Naive thymus-derived CD8-positive, alpha-beta T cell (primary cell): ENCODE measurements around the gene ZDHHC12. TPM values are rescaled to one million over a fixed set of nuclear protein-coding genes. Genes with fewer than 3 reads are reported as not detected.

Experiments
- ATAC-seq, 2 donors: fragments of 150-1000 bp; cut with Tn5 transposase in 1 of 2; sonication (Bioruptor Pico), chemical (Tn5 transposase) in 1 of 2; 1 replicate in 1 of 2; 2 replicates in 1 of 2; pipeline ENCODE4 v1.10.0; 2021; ENCODE audit warnings: mild to moderate bottlenecking in 2 of 2, moderate library complexity in 2 of 2
- POLR2A ChIA-PET: fragments of 350-600 bp; sonication (Branson Sonifier 250); formaldehyde crosslinking; loops from one replicate; lab custom pipeline; 2021; ENCODE audit warnings: antibody characterized with exemption; lab: Charles Lee
- DNase-seq, 10 donors: peaks; one replicate each; pipeline versions ENCODE4 v3.0.0 to v3.0.0-alpha.2; 2020 to 2022
- H3K27ac Mint-ChIP-seq, 10 donors: one replicate each; pipeline ENCODE4 v1.8.0; 2020 to 2022; ENCODE audit warnings: mild to moderate bottlenecking in 10 of 10, mixed read lengths in 10 of 10, moderate library complexity in 4 of 10, inconsistent platforms in 1 of 10
- H3K27me3 Mint-ChIP-seq, 5 donors: one replicate each; pipeline ENCODE4 v1.8.0; 2021 to 2022; ENCODE audit warnings: mixed read lengths in 5 of 5
- H3K36me3 Mint-ChIP-seq, 3 donors: one replicate each; pipeline ENCODE4 v1.8.0; 2020 to 2022; ENCODE audit warnings: mixed read lengths in 3 of 3, mild to moderate bottlenecking in 2 of 3, inconsistent platforms in 1 of 3
- H3K4me1 Mint-ChIP-seq, 4 donors: one replicate each; pipeline ENCODE4 v1.8.0; 2021 to 2022; ENCODE audit warnings: mixed read lengths in 4 of 4
- H3K4me3 Mint-ChIP-seq, 10 donors: one replicate each; pipeline ENCODE4 v1.8.0; 2020 to 2022; ENCODE audit warnings: mild to moderate bottlenecking in 10 of 10, mixed read lengths in 10 of 10, moderate library complexity in 6 of 10, inconsistent platforms in 1 of 10
- H3K9me3 Mint-ChIP-seq, 9 donors: one replicate each; pipeline ENCODE4 v1.8.0; 2020 to 2022; ENCODE audit warnings: mixed read lengths in 9 of 9, mild to moderate bottlenecking in 3 of 9, inconsistent platforms in 1 of 9, moderate library complexity in 1 of 9
- polyA plus RNA-seq, 3 donors: library from polyadenylated mRNA; unstranded; fragments of 300-500 nt; fragmentation: Illumina TruSeq; gene quantifications; one replicate each; pipeline ENCODE4 v1.2.3, GENCODE V29; 2021
- total RNA-seq, 8 experiments: library from RNA in 2 of 8; stranded (reverse) in 2 of 8; gene quantifications; one replicate each; pipeline ENCODE4 v1.2.3 and lab custom pipeline; 2021 to 2026

Gene ZDHHC12
- total and polyA plus RNA-seq, 5 experiments from 2014 or later, result 24.2 to 75.5 (median 51.7) TPM

DNA sequence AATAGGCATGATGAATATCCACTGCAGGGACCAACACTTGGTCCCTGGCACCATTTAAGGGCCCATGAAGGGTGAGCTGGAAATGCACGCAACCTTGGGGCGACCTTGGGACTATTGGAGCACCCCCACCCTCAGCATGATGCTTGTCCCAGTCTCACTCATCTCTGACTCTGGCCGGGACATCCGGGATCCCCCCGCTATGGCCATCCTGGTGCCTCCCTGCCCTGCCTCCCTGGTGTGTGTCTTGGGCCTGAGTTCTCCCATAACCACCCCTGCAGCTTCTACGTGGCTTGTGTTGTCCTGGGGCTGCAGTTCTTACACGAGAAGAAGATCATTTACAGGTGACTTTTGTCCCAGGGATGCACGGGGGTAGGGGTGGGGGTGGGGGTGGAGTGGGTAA lies 5.9 kb downstream of the ZDHHC12 start:
- POLR2A ChIA-PET, result interaction anchor here (0.6 to 1.7 kb wide), 3 partner anchors 15 to 101 kb away, joined by 4 to 6 read pairs (median 4); partner anchors contain the start of gene SET
- no peaks in the 10 kb centered on the region for H3K9me3 Mint-ChIP-seq
- peaks cover 8 to 14% (median 10%) of the 10 kb centered on the region in 4 donors for H3K4me1 Mint-ChIP-seq
- DNase-seq (no peak), ATAC-seq (no peak)
- no peak overlapping the region for H3K4me3 Mint-ChIP-seq
- H3K27me3 Mint-ChIP-seq, result no peaks in the 10 kb centered on the region
- no peak overlapping the region for H3K27ac Mint-ChIP-seq
- peaks cover 0 to 12% (median 0%) of the 10 kb centered on the region in 3 donors for H3K36me3 Mint-ChIP-seq

DNA sequence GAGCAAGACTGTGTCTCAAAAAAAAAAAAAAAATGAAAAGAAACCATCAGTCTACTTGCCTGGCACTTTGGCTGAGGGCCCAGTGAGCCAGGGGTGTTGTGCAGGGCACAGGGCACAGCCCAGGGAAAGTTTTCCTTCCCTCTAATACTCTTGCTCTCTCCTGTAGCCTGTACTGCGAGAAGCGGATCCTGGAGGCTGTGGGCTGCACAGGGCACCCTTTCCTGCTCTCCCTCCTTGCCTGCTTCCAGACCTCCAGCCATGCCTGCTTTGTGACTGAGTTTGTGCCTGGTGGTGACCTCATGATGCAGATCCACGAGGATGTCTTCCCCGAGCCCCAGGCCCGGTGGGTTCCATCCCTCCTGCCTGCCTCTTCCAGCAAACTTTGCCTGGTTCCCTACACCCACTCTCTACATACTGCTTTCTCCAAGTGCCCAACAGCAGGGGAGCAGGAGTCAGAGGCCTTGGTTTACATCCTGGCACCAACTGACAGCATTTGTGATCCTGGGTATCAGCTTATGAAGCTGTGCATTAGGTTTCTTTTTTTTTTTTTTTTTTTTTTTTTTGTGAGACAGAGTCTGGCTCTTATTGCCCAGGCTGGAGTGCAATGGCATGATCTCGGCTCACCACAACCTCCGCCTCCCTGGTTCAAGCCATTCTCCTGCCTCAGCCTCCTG lies 7.2 kb downstream of the ZDHHC12 start:
- Mint-ChIP-seq H3K4me1 (peaks cover 0 to 2% (median under 1%) of the 10 kb centered on the region in 4 donors), H3K9me3 (no peaks in the 10 kb centered on the region), H3K27me3 (no peaks in the 10 kb centered on the region), H3K27ac (peak overlapping the region in 1 of 10 donors; percentile 72), H3K36me3 (peaks cover 0 to 9% (median 0%) of the 10 kb centered on the region in 3 donors), H3K4me3 (no peak overlapping the region)
- ATAC-seq (no peak), DNase-seq (no peak)
- POLR2A ChIA-PET, result interaction anchor here (0.7 to 0.8 kb wide), 2 partner anchors 354 to 419 kb away, joined by 3 to 4 read pairs; no protein-coding TSS in a partner anchor

GRCh38 chr9:128715436-128715750 lies 8.5 kb downstream of the ZDHHC12 start:
- ATAC-seq (no peak), DNase-seq (no peak)
- H3K36me3 Mint-ChIP-seq, result peaks cover 0 to under 1% (median 0%) of the 10 kb centered on the region in 3 donors
- no peak overlapping the region for H3K4me3 Mint-ChIP-seq
- H3K27me3 Mint-ChIP-seq, result no peaks in the 10 kb centered on the region
- no peak overlapping the region for H3K27ac Mint-ChIP-seq
- POLR2A ChIA-PET, result interaction anchor here (0.7 to 1.9 kb wide), 3 partner anchors 9 to 49 kb away, joined by 3 to 6 read pairs (median 6); partner anchors contain the start of gene ZDHHC12
- H3K4me1 Mint-ChIP-seq, result peaks cover 0 to 2% (median 0%) of the 10 kb centered on the region in 4 donors
- no peaks in the 10 kb centered on the region for H3K9me3 Mint-ChIP-seq

- no peak for ATAC-seq
- Mint-ChIP-seq H3K27ac (no peak overlapping the region), H3K9me3 (no peaks in the 10 kb centered on the region), H3K36me3 (no peaks in the 10 kb centered on the region), H3K27me3 (no peaks in the 10 kb centered on the region), H3K4me3 (peak overlapping the region in 1 of 10 donors; percentile 10), H3K4me1 (peaks cover 0 to 2% (median 0%) of the 10 kb centered on the region in 4 donors)
- DNase-seq, result no peak
- POLR2A ChIA-PET, result interaction anchor here (0.7 to 1.9 kb wide), 2 partner anchors 10 to 50 kb away, joined by 3 to 6 read pairs; partner anchors contain the start of gene ZDHHC12
Observed at GRCh38 chr9:128714586-128715435, 9.1 kb downstream of the ZDHHC12 start.

- peaks cover 0 to 2% (median 0%) of the 10 kb centered on the region in 4 donors for H3K4me1 Mint-ChIP-seq
- H3K9me3 Mint-ChIP-seq, result no peaks in the 10 kb centered on the region
- POLR2A ChIA-PET, result interaction anchor here (0.5 to 1.9 kb wide), 2 partner anchors 10 to 82 kb away, joined by 4 to 6 read pairs; partner anchors contain the start of gene ZDHHC12
- H3K27ac Mint-ChIP-seq, result no peak overlapping the region
- no peaks in the 10 kb centered on the region for H3K36me3 Mint-ChIP-seq
- H3K4me3 Mint-ChIP-seq, result no peak overlapping the region
- no peaks in the 10 kb centered on the region for H3K27me3 Mint-ChIP-seq
- ATAC-seq (no peak), DNase-seq (no peak)
Observed at GRCh38 chr9:128713941-128714573, 9.9 kb downstream of the ZDHHC12 start.

DNA sequence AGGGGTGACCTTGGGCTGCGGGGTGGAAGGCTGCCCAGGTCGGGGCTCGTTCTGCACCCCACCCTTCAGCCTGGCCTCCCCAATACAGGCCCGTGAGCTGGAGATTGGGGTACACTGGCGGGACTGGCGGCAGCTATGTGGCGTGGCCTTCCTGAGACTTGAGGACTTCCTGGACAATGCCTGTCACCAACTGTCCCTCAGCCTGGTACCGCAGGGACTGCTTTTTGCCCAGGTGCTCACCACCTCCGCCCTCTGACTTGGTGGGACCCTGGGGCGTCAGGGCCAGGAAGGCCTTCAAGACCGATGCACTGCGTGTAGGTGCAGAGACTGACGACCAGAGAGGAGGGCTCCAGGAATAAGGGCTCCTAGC lies 10.5 kb downstream of the ZDHHC12 start:
- no peaks in the 10 kb centered on the region for H3K9me3 Mint-ChIP-seq
- no peak for DNase-seq
- POLR2A ChIA-PET, result interaction anchor here (0.5 to 0.9 kb wide), 2 partner anchors 13 to 82 kb away, joined by 4 read pairs; no protein-coding TSS in a partner anchor
- no peak overlapping the region for H3K27ac Mint-ChIP-seq
- no peak overlapping the region for H3K4me3 Mint-ChIP-seq
- no peak for ATAC-seq
- no peaks in the 10 kb centered on the region for H3K36me3 Mint-ChIP-seq
- H3K27me3 Mint-ChIP-seq, result no peaks in the 10 kb centered on the region
- peaks cover 0 to 2% (median 0%) of the 10 kb centered on the region in 4 donors for H3K4me1 Mint-ChIP-seq

GRCh38 chr9:128712451-128713410 lies 11.2 kb downstream of the ZDHHC12 start:
- ATAC-seq (no peak), DNase-seq (no peak)
- Mint-ChIP-seq H3K4me3 (no peak overlapping the region), H3K27ac (no peak overlapping the region), H3K27me3 (no peaks in the 10 kb centered on the region), H3K4me1 (peaks cover 0 to 2% (median 0%) of the 10 kb centered on the region in 4 donors), H3K9me3 (no peaks in the 10 kb centered on the region), H3K36me3 (no peaks in the 10 kb centered on the region)
- POLR2A ChIA-PET, result interaction anchor here (0.5 to 0.9 kb wide), 2 partner anchors 12 to 156 kb away, joined by 3 to 4 read pairs; no protein-coding TSS in a partner anchor

GRCh38 chr9:128707446-128707845 lies 16.5 kb downstream of the ZDHHC12 start:
- H3K27me3 Mint-ChIP-seq, result no peaks in the 10 kb centered on the region
- DNase-seq (no peak), ATAC-seq (no peak)
- no peak overlapping the region for H3K4me3 Mint-ChIP-seq
- no peaks in the 10 kb centered on the region for H3K9me3 Mint-ChIP-seq
- POLR2A ChIA-PET, result interaction anchor here (1.4 kb wide), 1 partner anchor 17 kb away, joined by 5 read pairs; the partner anchor contains the start of gene ZDHHC12
- H3K27ac Mint-ChIP-seq, result no peak overlapping the region
- H3K36me3 Mint-ChIP-seq, result no peaks in the 10 kb centered on the region
- H3K4me1 Mint-ChIP-seq, result peaks cover 0 to 9% (median 3%) of the 10 kb centered on the region in 4 donors

GRCh38 chr9:128706671-128707381 lies 17.1 kb downstream of the ZDHHC12 start:
- Mint-ChIP-seq H3K36me3 (no peaks in the 10 kb centered on the region), H3K4me3 (no peak overlapping the region), H3K4me1 (peaks cover 2 to 14% (median 6%) of the 10 kb centered on the region in 4 donors), H3K9me3 (no peaks in the 10 kb centered on the region), H3K27ac (no peak overlapping the region), H3K27me3 (no peaks in the 10 kb centered on the region)
- DNase-seq (peak in 1 of 10 donors; percentile 49), ATAC-seq (no peak)
- POLR2A ChIA-PET, result interaction anchor here (1.1 to 4.2 kb wide), 3 partner anchors 17 to 22 kb away, joined by 3 to 22 read pairs (median 5); partner anchors contain the start of genes SET and ZDHHC12

- no peaks in the 10 kb centered on the region for H3K9me3 Mint-ChIP-seq
- H3K27ac Mint-ChIP-seq, result peak overlapping the region in 1 of 10 donors; percentile 38
- no peaks in the 10 kb centered on the region for H3K36me3 Mint-ChIP-seq
- H3K4me1 Mint-ChIP-seq, result peaks cover 2 to 15% (median 10%) of the 10 kb centered on the region in 4 donors
- no peaks in the 10 kb centered on the region for H3K27me3 Mint-ChIP-seq
- H3K4me3 Mint-ChIP-seq, result no peak overlapping the region
- DNase-seq, result peak in 1 of 10 donors; percentile 40
- ATAC-seq, result no peak
- POLR2A ChIA-PET, result interaction anchor here (1.1 to 4.2 kb wide), 2 partner anchors 16 to 22 kb away, joined by 3 to 22 read pairs; partner anchors contain the start of gene SET
Observed at GRCh38 chr9:128706045-128706444, 17.9 kb downstream of the ZDHHC12 start.
